Gastrocnemius medialis (tissue), 4 donors: ENCODE measurements around the gene HTRA3.

ENCODE experiments used
- POLR2A ChIP-seq, 2 donors: fragments of 450-650 bp; IDR thresholded peaks; one replicate each; pipeline ENCODE4 v1.6.1; 2017; ENCODE audit warnings: antibody characterized with exemption in 2 of 2, mild to moderate bottlenecking in 2 of 2, moderate library complexity in 2 of 2
- TF ChIP-seq, protein P1 (sequence below), 5 experiments: fragments of 450-650 bp in 3 of 5; fragments of 200-600 bp in 2 of 5; sonication (generic) in 2 of 5; IDR thresholded peaks in 4 of 5; conservative IDR thresholded peaks in 1 of 5; 1 replicate in 4 of 5; 2 replicates in 1 of 5; pipeline ENCODE4 v1.5.1; 2016 to 2019; ENCODE audit warnings: antibody characterized with exemption in 5 of 5, mild to moderate bottlenecking in 3 of 5, moderate library complexity in 3 of 5

GRCh38 chr4:8292478-8293107 lies 23.0 kb downstream of the HTRA3 start:
- TF ChIP-seq, protein P1, sequence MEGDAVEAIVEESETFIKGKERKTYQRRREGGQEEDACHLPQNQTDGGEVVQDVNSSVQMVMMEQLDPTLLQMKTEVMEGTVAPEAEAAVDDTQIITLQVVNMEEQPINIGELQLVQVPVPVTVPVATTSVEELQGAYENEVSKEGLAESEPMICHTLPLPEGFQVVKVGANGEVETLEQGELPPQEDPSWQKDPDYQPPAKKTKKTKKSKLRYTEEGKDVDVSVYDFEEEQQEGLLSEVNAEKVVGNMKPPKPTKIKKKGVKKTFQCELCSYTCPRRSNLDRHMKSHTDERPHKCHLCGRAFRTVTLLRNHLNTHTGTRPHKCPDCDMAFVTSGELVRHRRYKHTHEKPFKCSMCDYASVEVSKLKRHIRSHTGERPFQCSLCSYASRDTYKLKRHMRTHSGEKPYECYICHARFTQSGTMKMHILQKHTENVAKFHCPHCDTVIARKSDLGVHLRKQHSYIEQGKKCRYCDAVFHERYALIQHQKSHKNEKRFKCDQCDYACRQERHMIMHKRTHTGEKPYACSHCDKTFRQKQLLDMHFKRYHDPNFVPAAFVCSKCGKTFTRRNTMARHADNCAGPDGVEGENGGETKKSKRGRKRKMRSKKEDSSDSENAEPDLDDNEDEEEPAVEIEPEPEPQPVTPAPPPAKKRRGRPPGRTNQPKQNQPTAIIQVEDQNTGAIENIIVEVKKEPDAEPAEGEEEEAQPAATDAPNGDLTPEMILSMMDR (IDR thresholded peaks at IDR 0.05 in 4 of 5, conservative IDR thresholded peaks at IDR 0.05 in 1 of 5) = no peak
- TF ChIP-seq POLR2A (IDR thresholded peaks at IDR 0.05) = no peak
